Urinary bladder (tissue), 4 donors: Measurements from ENCODE around the gene RIN1. TPM values are rescaled to one million over a fixed set of nuclear protein-coding genes. Genes with fewer than 3 reads are reported as not detected.

ENCODE experiments used
- DNase-seq: peaks from one replicate; pipeline ENCODE4 v3.0.0-alpha.2; 2015; ENCODE audit errors: extremely low spot score
- H3K27ac ChIP-seq: one replicate; pipeline ENCODE4 v1.5.1; 2013; ENCODE audit warnings: low read depth, mild to moderate bottlenecking, moderate library complexity
- H3K36me3 ChIP-seq: one replicate; pipeline ENCODE4 v1.6.1; 2013; ENCODE audit warnings: mild to moderate bottlenecking, moderate library complexity; ENCODE audit not compliant: insufficient read depth
- H3K4me1 ChIP-seq: one replicate; pipeline ENCODE4 v1.6.1; 2013; ENCODE audit warnings: mild to moderate bottlenecking, moderate library complexity; ENCODE audit not compliant: insufficient read depth
- H3K4me3 ChIP-seq: one replicate; pipeline ENCODE4 v1.5.1; 2013; ENCODE audit warnings: low read depth, low read length
- WGBS: extraction: QIAGEN DNeasy Blood & Tissue Kit; methylation state at CpG from one replicate; pipeline ENCODE4 v1.1.7; 2013; 5-methylcytosine and 5-hydroxymethylcytosine counted together
- polyA plus RNA-seq: library from polyadenylated mRNA; stranded (reverse); fragments of 200-250 nt; gene quantifications from one replicate; pipeline ENCODE4 v1.2.3, GENCODE V29; 2013
- total RNA-seq: library from RNA; depleted of rRNA; stranded (reverse); fragments of >200 nt; gene quantifications from one replicate; pipeline ENCODE4 v1.2.3, GENCODE V29; 2014
- donor health status: healthy with polysubstance abuse.
- donor health status: healthy.

Gene RIN1
- total and polyA plus RNA-seq, 2 donors: 2.9 to 8.4 TPM

DNA sequence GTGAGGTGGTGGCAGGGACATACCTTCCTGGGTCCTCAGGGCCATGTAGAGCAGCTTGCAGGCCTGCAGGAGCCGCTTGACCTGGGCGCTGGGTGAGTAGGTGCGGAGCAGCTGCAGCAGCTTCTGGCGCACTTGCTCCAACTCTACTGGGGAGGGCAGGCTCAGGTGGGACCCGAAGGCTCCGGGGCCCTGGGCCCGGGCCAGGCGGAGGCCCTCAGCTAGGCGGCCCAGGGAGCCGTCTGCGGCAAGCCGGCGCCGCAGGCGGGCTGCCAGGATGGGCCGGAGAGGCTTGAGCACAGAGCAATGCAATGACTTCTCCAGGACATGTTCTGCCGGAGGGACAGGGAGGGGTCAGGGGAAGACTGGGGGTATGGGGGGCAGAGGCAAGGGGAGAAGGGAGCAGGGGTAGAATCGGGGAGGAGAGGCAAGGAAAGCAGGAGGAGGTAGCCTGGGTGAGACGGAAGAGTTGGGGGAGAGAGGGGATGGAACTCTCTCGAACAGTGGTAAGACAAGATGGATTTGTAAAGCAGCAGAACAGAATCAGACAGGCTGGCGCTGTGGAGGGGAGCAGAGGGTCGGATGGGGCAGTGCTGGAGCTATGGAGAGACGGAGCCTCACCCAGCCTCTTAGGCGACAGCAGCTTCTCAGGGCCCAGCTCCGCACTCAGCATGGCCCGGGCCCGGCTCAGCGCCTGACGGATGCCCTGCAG, 2.2 kb downstream of the RIN1 start:
- H3K4me1 ChIP-seq: no peaks in the 10 kb centered on the region
- DNase-seq: no peak
- H3K4me3 ChIP-seq: no peak overlapping the region
- peaks cover 3% of the 10 kb centered on the region for H3K36me3 ChIP-seq
- WGBS: 89% methylated on average over 29 of the region's 29 CpGs
- no peak overlapping the region for H3K27ac ChIP-seq

DNA sequence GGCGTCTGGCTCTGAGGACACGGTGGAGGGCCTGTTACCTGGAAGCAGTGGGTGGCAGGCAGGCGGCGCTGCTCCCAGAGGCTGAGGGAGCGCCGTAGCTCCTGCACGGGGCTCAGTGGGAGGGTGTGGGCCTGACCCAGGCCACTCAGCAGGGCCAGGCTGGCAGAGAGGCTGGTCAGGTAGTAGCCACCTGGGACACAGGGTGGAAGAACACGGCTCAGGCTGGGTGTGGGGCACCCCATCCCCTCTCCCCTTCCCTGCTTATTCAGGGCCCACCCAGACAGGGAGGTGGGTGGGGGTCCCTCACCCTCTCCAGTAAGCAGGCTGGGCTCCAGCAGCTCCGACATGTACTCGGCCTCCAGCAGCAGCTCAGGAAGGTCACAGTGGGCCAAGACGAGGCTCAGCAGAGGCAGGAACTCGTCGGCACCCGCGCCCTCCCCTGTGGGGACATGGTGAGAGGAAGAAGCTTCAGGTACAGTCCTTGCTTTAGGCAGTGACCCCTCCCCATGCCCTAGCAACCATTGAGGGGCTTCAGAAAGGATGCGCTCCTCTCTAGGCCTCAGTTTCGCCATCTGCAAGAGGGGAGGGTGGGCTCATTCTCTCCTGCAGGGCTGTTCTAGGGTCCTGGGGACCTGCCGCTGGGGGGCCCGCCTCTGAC, 2.9 kb downstream of the RIN1 start:
- 87% methylated on average over 19 of the region's 19 CpGs for WGBS
- H3K4me1 ChIP-seq: no peaks in the 10 kb centered on the region
- DNase-seq: no peak

DNA sequence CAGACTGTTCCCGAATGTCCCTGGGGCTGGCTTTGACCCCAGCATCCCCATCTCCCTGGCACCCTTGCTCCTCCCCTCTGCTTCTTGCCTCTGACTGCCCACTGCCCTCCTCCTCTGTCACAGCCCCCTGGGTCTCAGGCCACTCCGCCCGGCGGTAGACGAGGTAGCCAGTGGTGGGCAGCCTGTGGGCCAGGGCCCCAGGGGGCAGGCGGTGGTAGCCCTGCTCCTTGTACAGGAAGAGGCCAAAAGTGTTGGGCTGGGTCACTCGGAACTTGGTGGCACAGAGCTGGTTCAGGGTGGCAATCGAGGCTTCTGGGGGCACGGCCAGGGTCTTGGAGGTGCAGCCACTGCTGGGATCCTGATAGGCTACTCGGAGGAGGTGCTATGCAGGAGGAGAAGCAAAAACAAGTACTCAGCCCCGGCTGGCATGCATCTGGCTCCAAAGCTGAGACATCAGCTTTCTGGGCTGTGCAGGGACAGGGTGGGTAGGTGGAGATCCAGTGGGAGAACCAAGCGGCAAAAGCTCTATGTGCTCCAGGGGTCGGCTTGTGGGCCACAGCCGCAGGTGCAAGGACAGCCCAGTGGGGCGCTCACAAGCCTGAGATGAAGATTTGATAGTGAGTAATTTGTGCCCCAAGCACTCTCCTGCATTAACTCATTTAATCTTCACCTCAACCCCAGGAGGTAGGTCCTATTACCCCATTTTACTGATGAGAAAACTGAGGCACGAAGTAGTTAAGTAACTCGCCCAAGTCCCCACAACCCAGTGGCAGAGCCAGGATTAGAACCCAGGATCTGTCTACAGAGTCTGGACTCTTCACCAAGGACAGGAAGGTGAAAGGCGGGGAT, 3.6 kb downstream of the RIN1 start:
- DNase-seq: no peak
- Histone ChIP-seq H3K36me3 (peaks cover 3% of the 10 kb centered on the region), H3K27ac (no peak overlapping the region), H3K4me3 (no peak overlapping the region), H3K4me1 (no peaks in the 10 kb centered on the region)
- 85% methylated on average over 18 of the region's 18 CpGs for WGBS

More for the DNA sequence above, 2.9 kb downstream of the RIN1 start:
- no peak overlapping the region for H3K27ac ChIP-seq
- H3K4me3 ChIP-seq: no peak overlapping the region
- peaks cover 3% of the 10 kb centered on the region for H3K36me3 ChIP-seq

DNA sequence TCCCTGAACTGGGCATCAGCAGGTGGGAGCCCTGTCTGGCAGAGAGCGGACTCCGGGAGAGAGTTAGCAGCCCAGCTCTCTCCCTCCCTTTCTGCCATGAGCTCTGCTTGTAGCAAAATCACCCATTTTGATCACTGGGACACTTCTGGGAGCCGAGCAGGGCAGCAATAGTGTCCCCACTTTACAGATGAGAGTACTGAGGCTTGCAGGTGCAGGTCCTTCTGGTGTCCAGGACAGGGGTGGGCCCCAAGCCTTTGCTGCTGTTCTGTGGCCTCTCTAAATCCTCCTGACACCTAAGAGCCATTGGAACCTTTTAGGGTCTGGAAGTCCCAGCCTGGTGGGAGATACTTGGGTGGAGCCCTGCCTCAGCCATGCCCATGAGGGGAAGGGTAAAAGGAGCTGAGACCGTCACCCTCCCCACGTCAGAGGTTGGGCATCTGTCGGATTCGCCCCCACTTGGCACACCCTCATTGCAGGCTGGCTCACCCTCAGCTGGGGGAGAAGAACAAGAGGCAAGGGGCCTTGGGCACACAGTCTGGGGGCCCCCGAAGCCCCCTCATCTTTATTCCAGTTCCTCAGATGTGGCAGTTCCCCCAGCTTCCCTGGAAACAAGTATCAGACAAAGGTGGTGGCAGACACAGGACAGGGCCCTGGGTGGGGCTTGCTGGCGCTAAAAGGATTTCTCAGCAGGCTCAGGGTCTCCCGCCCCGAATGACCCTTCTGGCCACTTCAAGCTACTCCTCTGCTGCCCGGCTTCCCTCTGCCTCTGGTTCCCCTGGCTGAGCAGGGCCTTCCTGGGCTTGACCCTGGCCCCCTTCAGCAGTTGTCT, 4.5 kb downstream of the RIN1 start:
- DNase-seq: no peak
- Histone ChIP-seq H3K27ac (no peak overlapping the region), H3K4me3 (no peak overlapping the region), H3K4me1 (no peaks in the 10 kb centered on the region), H3K36me3 (peaks cover 3% of the 10 kb centered on the region)
- whole genome bisulfite sequencing: 84% methylated on average over 12 of the region's 12 CpGs

DNA sequence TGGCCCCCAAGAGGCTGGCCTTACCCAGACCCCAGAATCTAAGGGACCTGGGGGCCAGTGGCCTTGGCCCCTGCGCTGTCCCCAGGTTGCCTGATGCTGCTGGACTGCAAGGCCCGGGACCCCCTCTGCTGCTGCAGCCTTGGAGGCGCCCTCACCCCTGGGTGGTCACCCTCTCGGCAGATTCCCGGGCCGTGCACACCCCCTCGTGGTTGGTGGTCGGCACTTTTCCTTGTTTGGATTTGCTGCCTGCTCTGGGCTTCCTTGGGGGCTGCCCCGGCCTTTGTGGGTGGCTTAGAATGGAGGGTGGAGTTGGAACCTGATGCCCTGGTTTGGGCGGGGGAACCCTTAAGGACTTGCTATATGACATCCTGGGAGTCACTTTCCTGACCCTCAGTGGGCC, 5.3 kb downstream of the RIN1 start:
- Histone ChIP-seq H3K4me3 (no peak overlapping the region), H3K27ac (no peak overlapping the region), H3K4me1 (no peaks in the 10 kb centered on the region), H3K36me3 (peaks cover 3% of the 10 kb centered on the region)
- no peak for DNase-seq
- 45% methylated on average over 10 of the region's 10 CpGs for WGBS

DNA sequence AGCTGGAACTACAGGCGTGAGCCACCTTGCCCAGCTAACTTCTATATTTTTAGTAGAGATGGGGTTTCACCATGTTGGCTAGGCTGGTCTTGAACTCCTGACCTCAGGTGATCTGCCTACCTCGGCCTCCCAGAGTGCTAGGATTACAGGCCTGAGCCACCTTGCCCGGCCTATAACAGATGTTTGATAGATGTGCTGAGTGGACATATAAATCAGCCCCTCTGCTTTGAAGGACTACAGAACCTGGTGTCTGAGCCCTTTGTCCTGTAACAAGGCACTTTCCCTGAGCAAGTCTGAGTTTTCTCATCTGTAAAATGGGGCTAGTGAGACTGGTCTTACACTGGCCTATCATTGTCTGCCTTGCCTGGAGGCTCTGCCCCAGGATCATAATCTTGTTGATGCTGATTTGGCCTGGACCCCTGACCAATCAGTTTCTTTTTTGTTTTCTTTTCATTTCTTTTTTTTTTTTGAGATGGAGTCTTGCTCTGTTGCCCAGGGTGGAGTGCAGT, 7.0 kb downstream of the RIN1 start:
- DNase-seq: no peak
- no peak overlapping the region for H3K4me3 ChIP-seq
- no peak overlapping the region for H3K27ac ChIP-seq
- H3K4me1 ChIP-seq: no peaks in the 10 kb centered on the region
- H3K36me3 ChIP-seq: peaks cover 3% of the 10 kb centered on the region
- 92% methylated on average over 3 of the region's 3 CpGs for WGBS

DNA sequence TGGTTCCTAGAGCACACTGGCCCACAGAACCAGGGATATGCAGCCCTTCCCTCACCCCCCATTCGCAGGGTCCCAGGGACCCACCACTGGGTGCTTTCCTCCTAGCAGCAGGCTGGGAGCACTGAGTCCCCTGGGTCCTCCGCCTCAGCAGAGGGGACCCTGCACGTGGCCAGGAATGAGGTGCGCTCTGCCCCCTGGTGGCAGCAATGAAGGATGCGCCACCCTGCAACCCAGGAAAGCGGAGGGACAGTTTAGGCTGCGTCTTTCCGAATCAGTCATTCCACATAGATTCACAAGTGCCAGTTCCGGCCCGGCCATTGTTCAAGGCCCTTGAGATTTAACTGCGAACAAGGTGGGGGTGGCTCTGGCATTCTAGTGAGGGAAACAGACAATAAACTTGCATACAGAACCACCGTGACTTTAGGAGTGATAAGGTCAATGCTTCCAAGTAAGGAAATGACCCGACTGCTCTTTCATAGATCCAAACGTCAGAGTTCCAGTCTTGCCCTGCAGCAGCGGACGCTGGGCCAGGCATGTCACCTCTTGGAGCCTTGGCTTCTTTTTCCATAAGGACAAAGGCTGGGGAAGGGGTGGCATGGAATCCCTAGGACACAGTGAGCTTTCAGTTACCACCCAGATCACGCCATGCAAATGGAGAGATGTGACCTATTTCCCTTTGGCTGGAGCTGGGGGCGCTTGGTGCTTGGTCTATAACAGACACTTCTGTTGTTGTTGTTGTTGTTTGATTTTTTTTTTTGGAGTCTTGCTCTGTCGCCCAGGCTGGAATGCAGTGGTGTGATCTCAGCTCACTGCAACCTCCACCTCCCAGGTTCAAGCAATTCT, 7.7 kb downstream of the RIN1 start:
- H3K36me3 ChIP-seq: peaks cover 3% of the 10 kb centered on the region
- no peaks in the 10 kb centered on the region for H3K4me1 ChIP-seq
- DNase-seq: no peak
- H3K4me3 ChIP-seq: no peak overlapping the region
- 12% methylated on average over 19 of the region's 19 CpGs for WGBS
- H3K27ac ChIP-seq: no peak overlapping the region

DNA sequence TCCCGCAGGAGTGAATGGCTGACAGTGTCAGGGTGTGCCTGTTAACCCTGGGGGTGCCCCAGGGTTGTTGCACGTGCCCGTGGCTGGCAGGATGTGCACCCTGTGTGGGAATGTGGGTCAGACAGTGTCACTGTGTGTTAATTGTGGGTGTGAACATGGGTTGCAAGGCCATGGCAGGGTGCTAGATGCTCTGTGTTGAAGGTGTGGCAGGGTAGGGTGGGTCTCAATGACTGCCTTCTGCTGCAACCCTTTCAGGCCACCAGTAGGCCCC, 8.3 kb downstream of the RIN1 start:
- peaks cover 3% of the 10 kb centered on the region for H3K36me3 ChIP-seq
- no peaks in the 10 kb centered on the region for H3K4me1 ChIP-seq
- 71% methylated on average over 3 of the region's 3 CpGs for WGBS
- H3K27ac ChIP-seq: no peak overlapping the region
- H3K4me3 ChIP-seq: no peak overlapping the region
- DNase-seq: no peak

DNA sequence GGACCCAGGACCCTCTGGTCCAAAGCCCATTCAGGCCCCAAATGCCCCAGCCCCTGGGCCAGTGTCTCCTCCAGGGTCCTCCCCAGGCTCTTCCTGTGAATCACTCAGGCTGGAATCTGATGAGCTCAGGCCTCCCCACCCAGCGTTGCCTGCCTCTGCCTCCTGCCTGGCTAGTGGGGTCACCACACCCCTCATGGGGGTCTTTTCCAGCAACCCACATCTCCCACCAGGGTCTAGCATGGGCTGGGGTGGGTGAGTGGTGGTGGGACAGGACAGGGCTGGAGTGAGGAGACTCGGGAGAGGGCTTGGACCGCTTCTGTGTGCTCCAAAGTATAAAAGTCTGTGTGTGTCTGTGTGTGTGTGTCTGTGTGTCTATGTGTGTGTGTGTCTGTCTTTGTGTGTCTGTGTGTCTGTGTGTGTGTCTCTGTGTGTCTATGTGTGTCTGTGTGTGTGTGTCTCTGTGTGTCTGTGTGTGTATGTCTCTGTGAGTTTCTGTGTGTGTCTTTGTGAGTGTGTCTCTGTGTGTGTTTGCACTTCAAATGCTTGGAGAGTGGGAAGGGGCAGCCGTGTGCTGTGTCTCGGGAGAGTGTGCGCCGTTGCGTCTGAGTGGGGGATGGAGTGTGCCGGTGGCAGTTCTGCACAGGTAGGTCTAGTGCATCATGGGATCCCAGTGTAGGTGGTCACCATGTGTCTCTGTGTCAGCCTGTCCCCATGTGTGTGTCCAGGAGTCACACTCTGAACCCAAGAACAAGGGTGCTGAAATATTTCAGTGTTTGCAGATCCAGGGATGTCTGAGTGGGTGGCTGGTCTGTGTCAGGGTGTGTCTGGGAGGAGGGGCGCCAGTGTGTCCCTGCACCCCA, 8.8 kb downstream of the RIN1 start:
- DNase-seq: no peak
- 75% methylated on average over 10 of the region's 10 CpGs for WGBS
- H3K4me3 ChIP-seq: no peak overlapping the region
- no peak overlapping the region for H3K27ac ChIP-seq
- H3K4me1 ChIP-seq: no peaks in the 10 kb centered on the region
- no peaks in the 10 kb centered on the region for H3K36me3 ChIP-seq

DNA sequence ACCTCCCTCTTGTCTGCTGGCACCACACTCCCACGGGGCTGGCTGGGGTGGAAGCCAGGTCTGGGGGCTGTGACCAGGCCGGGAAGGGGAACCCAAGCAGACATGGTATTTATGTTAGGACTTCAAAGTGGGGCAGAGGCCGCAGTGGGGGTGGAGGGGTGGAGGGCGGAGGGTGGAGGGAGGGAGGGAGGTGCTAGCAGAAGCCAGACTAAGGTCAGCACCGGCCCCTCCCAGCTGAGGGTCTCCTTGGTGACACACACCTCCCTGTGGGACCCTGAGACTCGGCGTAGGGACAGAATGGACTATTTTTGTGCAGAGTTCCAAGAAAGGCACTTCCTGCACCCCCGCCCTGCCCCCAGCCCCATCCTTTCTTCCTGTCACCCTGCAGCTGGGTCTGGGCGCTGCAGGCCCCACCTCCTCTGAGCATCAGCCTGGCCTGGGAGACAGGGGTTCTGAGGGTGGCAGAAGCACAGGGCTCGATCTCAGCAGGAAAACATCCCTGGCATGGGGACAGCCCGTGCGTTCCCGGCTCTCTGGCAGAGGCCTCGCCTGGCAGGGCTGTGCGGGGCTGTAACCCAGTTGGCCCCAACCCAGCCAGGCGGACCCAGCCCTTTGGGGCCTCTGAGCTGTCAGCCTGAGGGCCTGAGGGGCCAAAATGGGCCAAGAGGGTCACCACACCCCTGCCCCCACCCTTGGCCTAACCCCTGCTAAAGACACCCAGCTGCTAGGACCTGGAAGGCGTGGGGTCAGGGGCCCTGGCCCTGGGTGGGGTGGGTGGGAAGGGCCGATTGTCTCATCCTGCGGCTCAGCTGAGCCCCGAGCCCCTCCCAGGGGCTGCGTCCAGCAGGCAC, 9.7 kb downstream of the RIN1 start:
- WGBS: 28% methylated on average over 21 of the region's 21 CpGs
- no peaks in the 10 kb centered on the region for H3K36me3 ChIP-seq
- H3K4me3 ChIP-seq: no peak overlapping the region
- H3K27ac ChIP-seq: no peak overlapping the region
- H3K4me1 ChIP-seq: no peaks in the 10 kb centered on the region
- no peak for DNase-seq

DNA sequence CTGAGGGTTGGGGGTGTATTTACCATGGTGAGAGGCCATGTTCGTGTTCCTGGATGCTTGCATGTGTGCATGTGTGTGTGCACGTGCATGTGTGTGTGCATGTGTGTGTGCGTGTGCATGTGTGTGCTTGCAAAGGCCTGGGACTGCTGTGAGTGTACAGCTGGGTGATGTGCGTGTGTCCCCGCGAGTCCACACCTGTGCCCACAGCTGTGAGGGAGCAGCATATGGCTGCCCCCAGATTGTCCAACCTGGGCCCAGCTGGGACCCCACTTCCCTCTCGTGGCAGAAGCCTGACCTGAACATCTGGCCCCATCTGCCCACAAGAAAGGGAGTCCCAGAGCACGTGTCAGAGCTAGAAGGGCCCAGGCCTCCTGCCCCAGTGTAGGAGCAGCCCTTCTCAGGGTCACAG, 11.0 kb downstream of the RIN1 start:
- H3K36me3 ChIP-seq: no peaks in the 10 kb centered on the region
- no peak overlapping the region for H3K4me3 ChIP-seq
- no peak overlapping the region for H3K27ac ChIP-seq
- H3K4me1 ChIP-seq: no peaks in the 10 kb centered on the region
- whole genome bisulfite sequencing: 72% methylated on average over 8 of the region's 8 CpGs
- DNase-seq: no peak
